ENCODE data around the gene TNFRSF11A.

TNFRSF11A gene

DNA sequence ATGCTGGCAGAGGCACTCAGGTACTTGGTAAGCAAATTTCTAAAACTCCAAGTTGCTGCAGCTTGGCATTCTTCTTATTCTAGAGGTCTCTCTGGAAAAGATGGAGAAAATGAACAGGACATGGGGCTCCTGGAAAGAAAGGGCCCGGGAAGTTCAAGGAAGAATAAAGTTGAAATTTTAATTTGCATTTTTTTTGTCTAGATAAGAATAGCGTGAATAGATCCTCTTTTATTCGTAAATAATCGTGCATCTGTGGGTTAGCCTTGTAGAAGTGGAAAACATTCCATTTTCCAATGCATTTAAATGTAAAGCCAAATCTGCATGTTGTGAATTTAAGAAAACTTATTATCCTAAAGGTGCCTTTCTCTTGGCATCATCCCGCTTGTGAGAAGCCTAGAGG is 61.0 kb downstream of the TNFRSF11A start:
- DNase-seq = no peak

DNA sequence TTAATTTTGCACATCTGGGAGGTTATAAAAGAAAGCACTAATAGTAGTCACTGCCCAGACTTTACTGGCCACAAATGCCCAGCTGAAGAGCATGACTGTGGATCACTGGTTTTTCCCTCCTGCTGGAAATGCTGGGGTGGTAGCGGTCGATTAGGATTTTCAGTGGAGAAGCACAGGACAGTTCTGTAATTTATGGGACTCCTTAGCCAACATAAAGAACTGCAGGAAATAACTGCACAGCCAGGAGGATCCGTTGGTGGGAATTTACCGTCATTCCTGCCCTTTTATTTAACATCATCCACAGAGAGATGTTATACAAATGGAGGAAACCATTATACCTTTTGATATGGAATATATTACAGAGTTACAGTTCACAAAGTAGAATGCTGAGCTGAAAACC is 61.5 kb downstream of the TNFRSF11A start:
- DNase-seq = no peak

DNA sequence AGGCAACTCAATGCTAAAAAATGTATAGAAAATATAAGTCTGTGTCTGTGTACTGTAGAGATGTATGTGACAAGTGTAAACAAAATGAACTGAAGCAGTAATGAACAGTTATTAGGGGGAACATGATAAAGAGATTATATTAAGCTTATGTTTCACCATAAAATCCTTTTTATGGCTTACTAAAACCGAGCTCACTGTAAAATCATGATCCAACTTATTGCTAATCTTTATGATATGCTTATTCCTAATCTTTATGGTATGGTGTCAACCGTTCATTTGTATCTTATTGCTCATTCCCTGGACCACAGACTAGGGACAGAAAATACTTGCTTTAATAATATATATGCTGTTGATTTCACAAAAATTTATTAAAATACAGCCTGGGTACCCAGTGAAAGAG is 62.1 kb downstream of the TNFRSF11A start:
- DNase-seq = no peak

DNA sequence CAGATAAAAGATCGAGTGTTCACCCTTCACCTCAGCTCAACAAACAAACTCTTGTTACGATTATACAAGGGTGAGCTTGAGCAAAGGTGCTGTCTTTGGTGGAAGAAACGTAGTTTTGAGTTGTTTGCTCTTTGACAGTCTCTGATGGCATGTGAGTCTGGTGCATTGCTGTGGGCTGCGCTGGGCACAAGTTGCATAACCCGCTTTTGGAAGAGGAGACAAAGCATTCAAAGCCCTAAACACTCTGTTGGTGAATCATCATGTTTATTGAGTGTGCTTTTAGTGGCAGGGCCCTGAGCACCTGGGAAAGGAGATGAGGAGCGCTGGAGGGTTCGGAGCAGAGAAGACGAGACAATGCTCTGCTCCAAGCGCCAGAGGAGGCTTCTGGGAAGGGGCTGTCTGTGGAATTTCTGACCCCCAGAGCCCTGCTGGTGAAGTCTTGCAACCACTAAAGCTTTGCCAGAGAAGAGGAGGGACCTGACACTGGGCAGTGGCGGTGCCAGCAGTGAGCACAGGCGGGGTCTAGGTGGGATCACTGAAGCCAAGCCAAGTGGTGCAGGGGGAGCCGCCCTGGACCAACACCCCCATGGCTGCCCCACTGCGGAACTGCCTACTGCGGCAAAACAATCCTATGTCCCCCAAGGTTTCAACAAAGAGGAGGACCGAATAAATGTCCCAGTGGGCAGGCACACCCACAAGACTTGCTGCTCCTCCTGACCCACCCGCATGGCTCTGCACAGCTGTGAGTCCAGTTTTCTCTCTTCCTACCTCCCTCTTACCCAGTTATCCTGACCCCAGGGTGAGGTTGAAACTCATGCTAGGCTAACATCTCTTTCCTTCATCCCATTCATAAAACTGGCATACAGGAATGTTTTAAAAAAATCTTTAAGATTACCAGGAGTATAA is 64.0 kb downstream of the TNFRSF11A start:
- DNase-seq = peak; percentile 26

DNA sequence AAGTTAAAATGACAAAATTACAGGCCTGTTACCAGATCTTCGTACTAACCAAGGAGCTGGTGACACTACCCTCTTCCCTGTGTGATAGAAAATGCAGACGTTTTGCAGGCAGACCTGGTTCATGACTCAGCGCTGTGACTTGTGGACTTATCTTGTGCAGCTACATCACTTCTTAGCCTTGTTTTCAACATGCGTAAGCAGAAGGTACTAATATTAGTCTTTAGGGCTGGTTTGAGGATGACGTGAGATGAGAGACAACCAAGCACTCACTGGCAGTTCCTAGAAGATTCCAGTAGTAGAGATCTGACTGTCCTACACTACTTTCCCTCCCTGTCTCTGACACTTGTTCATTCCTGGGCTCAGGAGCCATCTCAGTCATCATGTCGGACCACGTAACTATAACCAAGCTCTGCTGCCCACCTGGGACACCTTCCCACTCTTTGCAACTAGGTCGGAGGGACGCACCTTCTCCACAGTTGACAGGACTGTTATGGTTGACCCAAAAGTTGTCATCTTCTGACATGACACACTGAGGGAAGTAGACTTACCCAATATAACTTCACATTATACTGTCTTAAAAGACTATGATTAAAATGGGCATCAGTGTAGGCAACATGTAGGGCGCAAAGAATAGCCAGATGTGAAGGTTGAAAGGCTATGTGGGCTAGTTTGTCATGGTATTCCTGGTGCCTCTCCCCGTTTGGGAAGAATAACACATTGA is 64.8 kb downstream of the TNFRSF11A start:
- no peak for DNase-seq

DNA sequence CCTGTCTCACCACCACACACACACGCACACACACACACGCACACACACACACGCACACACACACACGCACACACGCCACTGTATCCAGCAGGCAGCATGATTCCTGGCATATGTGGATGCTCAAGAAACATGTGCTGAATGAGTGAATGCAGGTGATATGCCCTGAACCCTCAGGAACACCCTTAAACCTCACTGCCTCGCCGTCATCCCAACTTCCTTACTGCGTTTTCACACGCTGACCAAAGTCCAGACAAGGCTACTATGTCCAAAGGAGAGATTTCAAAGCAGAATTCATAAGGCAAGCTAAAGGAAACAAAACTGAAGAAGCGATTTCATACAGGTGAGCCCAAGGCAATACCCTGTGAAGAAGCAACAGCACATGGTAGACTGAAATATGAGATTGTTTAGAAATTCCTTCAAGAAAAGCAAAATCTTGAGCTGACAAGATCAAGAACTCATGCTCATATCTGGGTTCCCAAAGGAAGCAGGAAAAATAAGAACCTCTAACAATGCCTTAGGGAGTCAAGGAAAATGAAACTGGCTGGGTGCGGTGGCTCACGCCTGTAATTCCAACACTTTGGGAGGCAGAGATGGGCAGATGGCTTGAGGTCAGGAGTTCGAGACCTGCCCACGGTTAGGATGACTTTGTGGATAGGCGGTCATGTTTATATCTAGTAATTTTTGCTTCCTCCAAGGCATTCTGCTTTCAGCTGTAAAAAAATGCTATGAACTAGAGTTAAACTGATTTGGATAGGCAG is 69.1 kb downstream of the TNFRSF11A start:
- DNase-seq = no peak

DNA sequence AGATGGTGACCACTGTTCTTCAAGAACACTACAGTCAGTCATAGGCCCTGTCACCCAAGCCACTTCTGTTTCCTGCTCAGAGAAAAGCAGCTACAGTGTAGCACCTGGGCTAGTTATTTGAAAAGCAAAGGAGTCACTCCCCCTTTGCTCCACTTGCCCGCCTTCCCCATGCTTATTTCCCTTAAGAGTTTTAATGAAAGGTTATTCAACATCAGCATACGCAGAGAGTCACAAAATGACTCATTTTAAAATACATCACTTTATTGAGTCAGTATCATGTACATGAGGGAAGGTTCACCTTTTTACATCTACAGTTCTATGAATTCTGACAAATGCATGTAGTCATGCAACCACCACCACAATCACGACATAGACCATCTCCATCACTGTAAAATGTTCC is 71.3 kb downstream of the TNFRSF11A start:
- DNase-seq = no peak

DNA sequence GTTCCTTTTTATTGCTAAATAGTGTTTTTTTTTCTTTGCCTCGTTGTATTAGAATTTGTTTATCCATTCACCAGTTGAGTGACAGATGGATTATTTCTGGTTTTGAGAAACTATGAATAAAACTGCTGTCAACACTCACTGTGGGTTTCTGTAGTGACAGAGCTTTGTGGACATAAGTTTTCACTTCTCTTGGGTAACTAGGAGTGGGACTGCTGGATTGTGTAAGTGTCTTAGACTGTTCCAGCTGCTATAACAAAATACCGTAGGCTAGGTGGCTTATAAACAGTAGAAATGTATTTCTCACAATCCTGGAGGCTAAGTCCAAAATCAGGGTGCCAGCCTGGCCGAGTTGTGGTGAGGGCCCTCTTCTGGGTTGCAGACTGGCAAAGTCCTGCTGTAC is 71.9 kb downstream of the TNFRSF11A start:
- peak; percentile 39 for DNase-seq

DNA sequence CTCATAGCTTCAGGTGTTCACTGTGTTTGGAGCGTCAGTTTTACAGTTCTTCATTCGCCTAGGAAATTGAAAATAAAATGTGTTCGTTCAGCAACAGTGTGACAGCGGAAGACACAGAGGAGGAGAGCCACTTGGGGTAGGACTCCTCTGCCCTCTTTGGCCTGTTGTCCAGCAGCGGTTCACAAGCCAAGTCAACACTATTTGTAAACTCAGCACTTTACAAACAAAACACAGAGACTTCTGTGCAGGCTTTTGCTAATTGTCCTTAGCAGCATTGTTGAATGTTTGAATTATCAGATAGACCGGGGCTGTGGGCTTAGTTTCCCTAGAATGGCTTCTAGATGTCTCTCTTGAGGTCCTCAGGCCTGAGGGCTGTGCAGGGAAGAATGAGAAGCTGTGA is 73.2 kb downstream of the TNFRSF11A start:
- no peak for DNase-seq

DNA sequence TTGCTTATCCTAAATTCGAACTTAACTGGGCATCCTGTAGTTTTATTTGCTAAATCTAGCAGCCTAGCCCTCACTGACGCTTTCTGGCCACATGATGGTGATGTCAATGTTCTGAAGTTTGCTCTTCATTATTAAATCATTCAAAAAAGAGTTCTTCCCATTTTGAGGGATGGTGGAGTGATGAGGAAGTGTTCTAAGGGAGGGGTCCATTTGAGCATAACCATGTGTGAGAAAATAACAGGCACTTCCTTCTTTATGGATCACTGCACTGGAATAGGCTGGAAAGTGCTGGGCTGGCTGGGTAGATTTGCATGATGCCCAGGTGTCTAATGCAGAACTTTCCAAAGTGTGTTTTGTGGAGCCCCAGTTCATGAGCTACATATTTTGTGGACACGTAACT is 74.2 kb downstream of the TNFRSF11A start:
- peak; percentile 29 for DNase-seq

DNA sequence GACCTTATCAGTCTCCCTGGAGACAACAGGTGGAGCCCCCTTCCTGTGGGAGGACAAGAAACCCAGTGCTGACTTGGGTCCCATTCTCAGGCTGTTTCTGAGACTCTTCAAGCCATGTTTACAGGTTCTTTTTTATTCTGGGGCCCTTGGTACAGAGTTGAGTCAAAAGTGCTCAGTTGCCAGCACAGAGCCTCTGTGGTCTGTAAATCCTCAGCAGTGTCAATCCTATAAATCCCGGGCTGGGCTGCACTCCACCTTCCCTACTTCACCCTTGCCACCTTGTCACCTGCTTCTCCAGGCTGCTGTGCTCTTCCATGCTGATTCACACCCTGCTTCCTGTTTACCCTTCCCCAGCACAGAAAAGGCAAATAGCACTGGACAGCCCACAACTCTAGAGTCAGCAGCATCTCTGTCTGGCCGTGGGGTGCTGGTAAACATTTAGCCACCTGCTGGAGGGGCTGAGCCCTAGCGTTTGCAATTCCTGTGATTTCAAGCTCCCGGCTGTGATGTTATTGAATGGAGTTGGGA is 74.7 kb downstream of the TNFRSF11A start:
- DNase-seq = no peak

DNA sequence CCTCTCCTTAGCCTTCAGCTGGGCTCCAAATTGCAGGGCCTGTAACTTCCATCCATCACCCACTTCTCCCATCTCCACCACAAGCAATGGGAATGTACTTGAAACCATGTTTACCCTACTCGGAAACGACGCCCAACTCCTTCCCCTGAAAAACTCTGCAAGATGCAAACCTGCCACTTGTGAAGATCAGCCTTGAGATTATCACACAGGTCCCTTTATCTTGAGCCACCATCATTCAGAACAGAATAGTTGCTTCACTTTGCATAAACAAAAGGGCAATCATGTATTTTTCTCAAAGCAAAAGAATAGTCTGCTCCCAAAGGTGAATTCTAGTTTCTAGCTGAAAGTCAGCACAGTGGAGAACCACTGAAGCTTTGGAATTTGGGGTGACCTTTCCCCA is 75.8 kb downstream of the TNFRSF11A start:
- DNase-seq = no peak

DNA sequence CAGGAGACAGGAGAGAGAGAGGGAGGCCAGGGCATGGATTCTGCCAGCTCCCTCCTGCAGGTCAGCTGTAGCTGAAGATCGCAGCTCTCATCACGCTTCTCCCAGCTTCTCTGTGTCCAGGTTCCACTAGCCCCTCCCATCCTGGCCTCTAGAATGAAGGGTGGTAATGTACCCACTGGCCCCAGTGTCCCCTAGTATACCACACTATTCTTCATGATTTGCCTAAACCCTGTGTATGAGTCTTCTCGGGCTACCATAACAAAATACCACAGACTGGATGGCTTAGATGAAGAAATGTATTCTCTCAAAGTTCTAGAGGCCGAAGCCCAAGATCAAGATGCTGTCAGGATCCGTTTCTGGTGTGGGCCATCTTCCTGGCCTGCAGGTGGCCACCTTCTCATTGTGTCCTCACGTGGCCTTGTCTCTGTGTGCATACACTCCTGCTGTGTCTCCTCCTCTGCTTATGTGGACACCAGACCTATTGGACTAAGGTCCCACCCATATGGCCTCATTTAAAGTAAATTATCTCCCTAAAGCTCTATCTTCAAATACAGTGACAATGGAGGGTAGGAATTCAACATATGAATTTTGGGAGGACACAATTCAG is 77.3 kb downstream of the TNFRSF11A start:
- no peak for DNase-seq

DNA sequence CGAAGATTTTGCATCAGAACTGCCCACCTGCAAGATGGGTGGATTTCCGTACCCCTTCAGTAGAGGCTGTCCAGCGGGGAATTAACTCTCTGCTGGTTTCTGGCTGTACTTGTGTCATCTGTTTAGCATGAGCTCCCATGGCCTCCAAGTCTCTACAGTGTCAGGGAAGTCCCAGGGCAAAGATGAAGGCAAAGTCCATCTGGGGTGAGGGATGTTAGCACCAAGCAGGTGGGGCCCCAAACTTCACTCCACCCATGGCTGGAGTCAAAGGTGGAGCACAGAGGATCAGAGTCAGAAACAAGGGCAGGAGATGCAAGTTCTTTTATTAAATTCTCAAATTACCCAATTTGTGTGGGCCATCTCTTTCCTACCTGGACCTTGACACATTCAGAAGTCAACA is 78.0 kb downstream of the TNFRSF11A start:
- DNase-seq = no peak

DNA sequence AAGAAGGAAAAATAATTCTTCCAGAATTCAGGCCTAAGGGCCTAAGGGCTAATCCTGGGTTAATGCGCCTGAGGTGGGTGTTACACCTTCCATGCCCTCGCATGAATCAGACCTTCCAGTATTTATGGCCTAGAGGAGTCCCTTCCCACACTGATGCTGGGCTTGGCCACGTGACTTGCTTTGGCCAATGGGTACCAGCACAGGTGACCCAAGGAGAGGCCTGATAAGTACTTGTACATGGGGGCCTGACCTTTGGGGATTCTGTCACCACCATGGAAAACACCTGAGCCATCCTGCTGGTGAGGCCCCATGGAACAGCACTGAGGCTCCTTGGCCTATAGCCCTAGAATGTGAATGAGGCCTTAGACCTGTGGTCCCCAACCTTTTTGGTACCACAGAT is 79.8 kb downstream of the TNFRSF11A start:
- DNase-seq = no peak

DNA sequence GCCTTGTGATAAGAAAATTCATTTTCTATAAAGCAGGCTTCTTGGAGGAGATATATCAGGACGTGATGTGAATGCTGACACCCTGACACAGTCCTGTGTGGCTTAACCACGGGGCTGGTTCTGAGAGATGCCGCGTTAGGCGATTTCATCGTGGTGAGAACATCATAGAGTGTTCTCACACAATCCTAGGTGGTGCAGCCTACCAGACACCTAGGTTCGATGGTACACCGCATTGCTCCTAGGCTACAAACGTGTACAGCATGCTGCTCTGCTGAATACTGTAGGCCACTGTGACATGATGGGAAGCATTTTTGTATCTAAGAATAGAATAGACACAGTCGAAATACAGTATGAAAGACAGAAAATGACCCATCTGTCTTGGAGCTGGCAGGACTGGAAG is 82.5 kb downstream of the TNFRSF11A start:
- DNase-seq = no peak

DNA sequence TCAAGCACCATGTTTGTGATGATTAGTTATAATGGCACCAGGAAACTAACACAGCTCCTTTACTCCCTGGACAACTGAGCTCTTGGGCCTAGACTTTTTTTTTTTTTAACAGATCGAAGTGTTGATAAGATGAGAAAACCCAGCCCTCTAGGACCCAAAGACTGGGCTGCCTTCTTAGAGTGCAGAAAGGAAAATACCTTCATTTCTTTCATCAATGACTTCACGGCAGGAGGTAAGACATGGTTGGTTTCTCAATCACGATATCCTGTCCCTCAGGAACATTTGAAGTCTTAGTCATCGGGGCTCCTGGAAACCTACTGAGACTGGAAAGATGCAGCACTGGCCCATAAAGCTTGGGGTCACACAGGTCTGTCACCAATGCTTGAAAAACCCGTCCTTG is 84.7 kb downstream of the TNFRSF11A start:
- DNase-seq = no peak

DNA sequence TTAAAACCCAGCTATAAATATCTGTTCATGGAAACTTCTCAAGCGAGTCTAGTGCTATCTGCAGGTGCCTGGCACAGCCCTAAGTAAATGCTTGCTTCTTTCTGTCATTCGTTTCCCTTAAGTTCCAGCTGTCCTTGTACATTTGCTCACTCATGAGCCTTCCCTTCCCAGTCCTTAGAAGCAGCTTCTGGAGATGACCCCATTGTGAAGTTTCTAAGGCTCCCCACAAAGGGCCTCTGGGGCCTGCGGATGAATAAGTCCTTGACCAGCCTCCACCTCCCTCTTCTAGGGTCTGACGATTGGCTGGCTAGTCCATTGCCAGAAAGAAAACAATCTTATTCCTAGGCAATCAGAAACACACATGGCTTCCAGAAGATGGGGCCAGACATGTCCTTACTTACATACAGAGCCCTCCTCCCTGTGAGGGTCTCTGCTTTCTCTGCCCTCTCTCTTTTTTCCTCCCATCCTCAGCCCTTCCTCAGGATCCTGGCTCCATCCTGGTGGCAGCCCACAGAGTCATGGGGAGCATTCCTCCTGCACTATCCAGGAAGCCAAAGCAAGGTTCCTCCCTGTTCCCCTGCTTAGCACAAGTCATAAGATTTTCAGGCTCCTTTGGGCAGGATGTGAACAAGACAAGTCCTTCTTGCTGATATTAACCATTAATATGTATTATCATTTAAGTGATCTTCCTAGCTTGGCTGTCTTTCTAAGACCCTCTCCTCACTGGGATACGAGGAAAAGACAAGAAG is 87.3 kb downstream of the TNFRSF11A start:
- DNase-seq = no peak

DNA sequence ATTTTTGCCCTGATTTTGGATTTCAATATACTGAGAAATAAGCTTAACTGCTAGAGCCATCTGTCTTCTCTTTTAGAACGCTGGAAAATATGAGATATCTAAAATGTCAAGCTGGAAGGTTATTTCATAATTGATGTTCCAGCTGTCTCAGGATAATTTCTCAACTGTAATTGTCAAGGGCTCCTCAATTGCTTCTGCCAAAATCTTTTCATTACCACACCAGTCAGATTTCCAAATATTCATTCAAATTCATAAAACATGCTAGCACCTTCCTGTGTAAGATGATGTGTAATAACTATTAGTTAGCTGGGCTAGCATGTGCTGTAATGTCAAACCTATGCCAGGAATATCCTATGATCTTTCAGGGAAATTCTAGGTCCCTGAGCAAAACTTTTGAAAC is 88.1 kb downstream of the TNFRSF11A start:
- DNase-seq = no peak

DNA sequence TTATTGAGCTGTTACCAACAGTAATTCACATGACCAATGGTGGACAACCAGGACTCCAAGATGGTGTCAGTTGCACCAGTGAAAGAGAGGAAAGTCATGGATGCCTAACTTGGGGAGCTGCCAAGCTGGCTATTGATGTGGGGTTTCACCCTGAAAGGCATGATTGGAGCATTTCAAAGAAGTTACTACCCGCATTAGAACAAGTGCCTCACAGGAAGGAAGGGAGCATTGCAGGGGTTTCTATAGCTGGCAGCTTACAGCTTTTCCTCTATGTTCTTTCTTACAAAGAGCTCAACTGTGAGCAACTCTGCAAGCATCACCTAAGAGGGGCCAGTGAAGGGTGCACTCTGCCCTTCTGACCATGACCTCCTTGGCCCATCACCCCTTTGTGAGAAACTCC is 93.1 kb downstream of the TNFRSF11A start:
- no peak for DNase-seq

DNA sequence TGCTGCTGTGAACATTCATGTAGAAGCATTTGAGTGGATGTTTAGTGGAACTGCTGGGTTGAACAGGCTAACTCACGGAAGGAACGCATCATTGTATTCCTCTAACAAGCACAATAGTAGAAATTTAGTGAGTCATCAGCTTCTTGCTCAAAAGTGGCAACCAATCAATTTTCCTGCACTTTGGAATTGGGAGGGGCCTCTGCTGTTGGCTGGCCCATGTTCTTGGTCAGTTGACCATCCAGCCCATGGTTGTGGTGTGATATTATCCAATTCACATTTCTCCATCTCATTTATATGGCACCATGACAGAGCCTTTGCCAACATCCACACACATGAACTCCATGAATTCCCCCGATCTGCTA is 95.0 kb downstream of the TNFRSF11A start:
- peak; percentile 38 for DNase-seq

DNA sequence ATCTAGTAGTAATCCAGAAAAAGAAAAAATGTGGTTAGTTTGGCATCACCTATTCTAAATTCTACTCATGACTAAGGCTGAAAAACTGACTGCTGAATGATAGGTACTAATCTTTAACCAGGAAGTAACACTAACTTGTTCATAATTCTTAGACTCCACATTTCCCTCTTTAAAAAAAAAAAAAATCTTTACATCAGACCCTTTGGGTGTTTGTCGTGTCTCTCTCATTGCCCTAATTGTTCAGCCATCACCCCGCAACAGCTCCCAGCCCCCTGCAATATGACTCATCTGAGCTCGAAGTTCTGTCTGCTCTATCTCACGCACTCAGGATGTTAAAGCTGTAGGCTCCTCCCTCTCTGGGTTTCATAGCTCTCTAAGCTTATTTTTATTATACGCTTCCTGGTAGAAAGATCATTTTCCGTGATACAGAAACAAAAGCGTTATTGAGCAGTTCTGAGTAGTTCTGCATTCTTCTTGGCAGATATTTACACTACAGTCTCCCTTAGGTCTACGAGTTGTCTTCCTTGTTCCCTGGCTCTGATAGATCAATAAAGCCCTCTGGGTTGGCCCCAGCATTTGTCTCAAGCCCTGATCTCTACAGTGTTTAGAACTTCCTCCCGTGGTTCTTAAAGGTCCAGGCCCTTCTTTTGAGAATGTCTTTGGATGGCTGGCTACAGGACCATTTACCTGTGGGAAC is 95.6 kb downstream of the TNFRSF11A start:
- peak; percentile 80 for DNase-seq
